ENCODE measurements around the gene GRK1. TPM values are rescaled to one million over a fixed set of nuclear protein-coding genes. Genes with fewer than 3 reads are reported as not detected.

The GRK1 gene
- total RNA-seq, 1 donor from 2014 or later = not detected

- TF ChIP-seq CTCF (IDR thresholded peaks at IDR 0.05; ENCODE audit: insufficient read depth, low read length, poor library complexity, severe bottlenecking) = no peak
- Histone ChIP-seq H3K4me3 (ENCODE audit: low read depth, low read length) (no peak overlapping the region), H3K27me3 (ENCODE audit: control insufficient read depth, insufficient read depth, low read length) (no peaks in the 10 kb centered on the region), H3K36me3 (ENCODE audit: control insufficient read depth, insufficient read depth, low read length) (no peaks in the 10 kb centered on the region)
- no peak for DNase-seq (ENCODE audit: low read depth)
Measured at GRCh38 chr13:113630804-113631203, 36.2 kb upstream of the GRK1 start.

GRCh38 chr13:113631341-113632095 lies 35.5 kb upstream of the GRK1 start:
- H3K4me3 ChIP-seq (ENCODE audit: low read depth, low read length) = no peak overlapping the region
- no peaks in the 10 kb centered on the region for H3K27me3 ChIP-seq (ENCODE audit: control insufficient read depth, insufficient read depth, low read length)
- H3K36me3 ChIP-seq (ENCODE audit: control insufficient read depth, insufficient read depth, low read length) = no peaks in the 10 kb centered on the region
- TF ChIP-seq CTCF (IDR thresholded peaks at IDR 0.05; ENCODE audit: insufficient read depth, low read length, poor library complexity, severe bottlenecking) = no peak
- no peak for DNase-seq (ENCODE audit: low read depth)

GRCh38 chr13:113632706-113633484 lies 34.1 kb upstream of the GRK1 start:
- no peak for TF ChIP-seq CTCF (IDR thresholded peaks at IDR 0.05; ENCODE audit: insufficient read depth, low read length, poor library complexity, severe bottlenecking)
- Histone ChIP-seq H3K27me3 (ENCODE audit: control insufficient read depth, insufficient read depth, low read length) (no peaks in the 10 kb centered on the region), H3K4me3 (ENCODE audit: low read depth, low read length) (no peak overlapping the region), H3K36me3 (ENCODE audit: control insufficient read depth, insufficient read depth, low read length) (no peaks in the 10 kb centered on the region)
- DNase-seq (ENCODE audit: low read depth) = no peak

- DNase-seq (ENCODE audit: low read depth) = no peak
- no peaks in the 10 kb centered on the region for H3K27me3 ChIP-seq (ENCODE audit: control insufficient read depth, insufficient read depth, low read length)
- no peak overlapping the region for H3K4me3 ChIP-seq (ENCODE audit: low read depth, low read length)
- H3K36me3 ChIP-seq (ENCODE audit: control insufficient read depth, insufficient read depth, low read length) = no peaks in the 10 kb centered on the region
- no peak for TF ChIP-seq CTCF (IDR thresholded peaks at IDR 0.05; ENCODE audit: insufficient read depth, low read length, poor library complexity, severe bottlenecking)
Measured at GRCh38 chr13:113633485-113633873, 33.5 kb upstream of the GRK1 start.

- no peak for DNase-seq (ENCODE audit: low read depth)
- H3K27me3 ChIP-seq (ENCODE audit: control insufficient read depth, insufficient read depth, low read length) = no peaks in the 10 kb centered on the region
- H3K36me3 ChIP-seq (ENCODE audit: control insufficient read depth, insufficient read depth, low read length) = peaks cover 1% of the 10 kb centered on the region
- no peak for TF ChIP-seq CTCF (IDR thresholded peaks at IDR 0.05; ENCODE audit: insufficient read depth, low read length, poor library complexity, severe bottlenecking)
- no peak overlapping the region for H3K4me3 ChIP-seq (ENCODE audit: low read depth, low read length)
Measured at GRCh38 chr13:113634279-113635047, 32.6 kb upstream of the GRK1 start.

Data from kidney epithelial cell (primary cell).